GM19452 (cell line): ENCODE measurements around the gene MLH3.
"Not testable (repeated sequence)": the region's sequence is repeated elsewhere in the genome, so short reads cannot be mapped to it uniquely, and the experiment has no call there.

Experiments used
- ATAC-seq: cut with Tn5 transposase; IDR thresholded peaks from one replicate; pipeline ENCODE4 v1.9.1; 2021; ENCODE audit not compliant: unreplicated experiment

Gene MLH3

DNA sequence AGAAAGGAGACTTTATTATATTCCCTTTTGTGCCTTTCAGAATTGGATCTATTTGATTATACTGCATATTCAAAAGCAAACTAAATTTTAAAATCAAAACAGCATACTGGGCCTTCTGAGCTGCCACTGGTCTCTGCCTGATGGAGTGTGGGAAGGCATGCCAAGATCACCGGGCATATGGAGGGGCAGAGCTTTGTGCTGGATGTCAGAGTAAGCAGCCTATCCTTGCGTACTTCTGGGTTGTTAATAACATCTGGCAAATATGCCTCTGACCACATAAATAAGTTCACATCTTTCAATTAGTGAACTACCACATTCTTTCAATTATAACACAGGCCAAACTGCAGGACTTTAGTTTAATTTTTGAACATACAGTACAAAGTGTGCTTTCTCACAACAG is 18.3 kb downstream of the MLH3 start:
- ATAC-seq = no peak

DNA sequence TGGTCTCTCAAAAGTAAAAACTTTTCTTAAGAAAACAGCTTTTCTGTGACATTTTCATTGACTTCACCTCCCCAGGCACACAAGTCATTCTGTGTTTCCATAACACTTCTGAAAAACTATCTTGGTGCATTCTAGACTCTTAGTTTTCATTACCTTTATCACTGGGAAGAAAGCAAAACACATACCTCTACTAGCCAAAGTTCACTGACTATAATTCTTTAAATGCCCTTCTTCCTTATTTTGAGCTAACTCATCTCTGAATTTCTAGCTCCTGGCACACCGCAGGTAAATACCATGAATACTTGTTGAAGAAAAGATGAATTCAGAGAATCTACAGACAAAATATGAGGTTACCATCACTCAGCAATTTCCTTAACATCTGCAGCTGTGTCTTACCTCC is 21.1 kb downstream of the MLH3 start:
- ATAC-seq = no peak

GRCh38 chr14:75025876-75026275 is 25.4 kb downstream of the MLH3 start:
- ATAC-seq = no peak

DNA sequence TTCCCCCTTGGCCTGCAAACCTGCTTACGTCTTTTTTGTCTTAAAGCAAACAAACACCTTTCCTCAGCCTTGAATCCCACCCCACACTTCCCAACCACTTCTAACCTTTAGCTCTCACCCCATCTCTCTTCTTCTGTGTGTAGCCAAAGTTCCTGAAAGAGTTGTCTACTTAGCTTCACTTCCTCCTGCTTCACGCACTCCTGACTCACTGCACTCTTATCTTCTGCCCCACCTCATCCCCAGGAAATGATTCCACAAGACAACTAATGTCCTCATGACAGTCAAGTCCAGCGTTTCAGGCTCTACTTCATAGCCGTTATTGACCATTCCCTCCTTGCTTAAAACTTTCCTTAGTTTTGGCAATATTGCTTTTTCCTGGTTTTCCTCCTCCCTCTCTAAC is 26.2 kb downstream of the MLH3 start:
- no peak for ATAC-seq

DNA sequence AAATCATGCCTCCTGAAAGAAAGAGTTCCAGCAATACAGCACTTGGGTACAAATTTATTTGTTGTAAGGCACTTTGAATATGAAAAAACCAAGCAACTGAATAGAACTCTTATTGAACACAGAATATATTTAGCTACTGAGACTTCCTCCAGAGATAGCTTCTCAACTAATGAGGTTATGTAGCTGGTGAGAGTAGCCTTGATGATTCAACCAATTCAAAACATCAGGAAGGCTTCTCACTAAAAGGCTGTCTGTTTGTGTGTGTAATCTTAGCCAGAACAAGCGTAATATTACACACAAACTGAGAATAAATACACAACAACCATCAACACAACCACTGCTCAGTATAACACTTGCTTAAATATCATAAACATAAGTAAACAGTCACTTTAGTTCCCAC is 28.2 kb downstream of the MLH3 start:
- ATAC-seq = no peak

DNA sequence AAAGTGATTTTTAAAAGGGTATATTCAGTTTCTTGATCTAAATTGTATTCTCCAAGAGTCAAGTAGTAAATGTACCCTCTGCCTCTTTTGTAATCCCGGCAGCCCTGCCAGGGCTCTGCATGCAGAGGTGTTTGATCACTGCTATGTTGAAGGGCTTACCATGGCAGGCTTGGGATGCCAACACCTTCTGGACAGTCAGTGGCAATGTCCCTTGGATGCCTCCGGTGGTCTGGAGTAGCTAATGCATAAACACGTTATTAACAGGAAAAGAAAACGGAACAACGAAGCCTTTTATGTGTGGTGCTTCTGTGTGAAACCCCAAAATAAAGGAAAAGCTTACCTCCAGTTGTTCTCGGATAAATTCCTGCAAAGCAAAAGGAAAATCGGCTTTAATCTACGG is 28.6 kb downstream of the MLH3 start:
- ATAC-seq = no peak

DNA sequence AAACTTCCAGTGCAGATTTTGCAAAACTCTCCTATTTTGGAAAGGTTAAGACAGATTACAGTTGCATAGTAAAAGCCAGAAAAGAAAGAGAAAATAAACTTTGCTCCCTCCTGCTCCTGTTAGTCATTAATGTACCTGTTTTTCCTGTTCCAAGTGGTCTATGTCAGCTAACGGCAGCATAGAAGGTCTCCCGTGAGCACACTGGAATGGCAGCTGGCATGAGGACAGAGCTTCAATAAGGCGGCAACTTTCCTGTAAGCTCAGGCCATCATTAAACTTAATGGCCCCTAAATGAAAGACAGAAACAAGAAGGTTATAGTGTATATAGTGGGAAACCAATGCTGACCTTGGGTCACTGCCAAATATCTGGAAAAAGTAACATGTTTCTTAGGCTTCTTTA is 32.6 kb downstream of the MLH3 start:
- no peak for ATAC-seq

- ATAC-seq = no peak
Measured at GRCh38 chr14:75016815-75017214, 34.5 kb downstream of the MLH3 start.

DNA sequence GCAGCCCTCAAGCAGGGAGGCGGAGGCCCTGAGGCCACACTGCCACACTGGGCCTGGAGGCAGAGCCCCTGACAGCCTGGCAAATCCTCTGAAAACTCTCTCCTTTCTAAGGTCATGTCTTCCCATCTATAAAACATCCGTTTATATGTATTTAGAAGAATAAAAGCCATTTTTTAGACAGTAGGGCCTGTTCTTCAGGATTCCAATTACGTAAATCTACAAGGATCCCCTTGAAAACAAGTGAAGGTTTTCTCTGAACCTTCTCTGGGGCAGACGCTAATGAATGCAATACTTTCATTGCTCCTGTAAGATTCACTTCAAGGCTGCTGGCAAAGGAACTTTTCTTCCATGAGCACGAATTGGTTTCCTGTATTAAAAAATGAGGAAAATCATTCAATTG is 35.8 kb downstream of the MLH3 start:
- no peak for ATAC-seq

- ATAC-seq = no peak
Measured at GRCh38 chr14:75013290-75013689, 38.0 kb downstream of the MLH3 start.

DNA sequence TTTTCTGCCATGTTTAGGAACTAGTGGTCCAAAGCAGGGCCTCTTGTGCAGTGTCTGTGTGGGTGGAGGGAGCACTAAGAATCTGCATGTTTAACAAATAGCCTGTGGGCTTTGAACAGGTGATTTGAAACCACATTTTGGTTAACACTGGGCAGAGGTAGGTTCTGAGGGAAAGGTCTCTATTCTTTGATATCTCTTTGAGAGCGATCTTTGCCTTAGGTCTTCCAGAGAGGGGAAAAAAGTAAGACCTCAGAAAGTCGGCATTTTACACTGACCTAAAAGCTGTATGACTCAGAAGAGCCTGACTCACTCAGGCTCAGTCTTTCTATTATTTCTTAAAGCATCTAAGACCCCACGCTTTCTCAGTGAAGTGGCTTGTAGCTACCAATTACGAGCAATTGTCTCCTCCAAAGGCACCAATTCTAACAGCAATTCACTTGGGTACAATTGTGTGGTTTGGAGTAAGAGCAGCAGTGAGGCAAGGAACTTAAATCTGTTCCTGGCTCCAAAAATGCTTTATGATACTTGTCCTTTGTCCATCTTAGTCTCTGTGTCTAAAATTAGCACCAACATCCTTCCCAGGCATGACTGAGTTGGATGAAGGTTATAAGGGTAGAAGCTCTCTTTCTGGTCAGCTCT is 39.8 kb downstream of the MLH3 start:
- ATAC-seq = no peak

DNA sequence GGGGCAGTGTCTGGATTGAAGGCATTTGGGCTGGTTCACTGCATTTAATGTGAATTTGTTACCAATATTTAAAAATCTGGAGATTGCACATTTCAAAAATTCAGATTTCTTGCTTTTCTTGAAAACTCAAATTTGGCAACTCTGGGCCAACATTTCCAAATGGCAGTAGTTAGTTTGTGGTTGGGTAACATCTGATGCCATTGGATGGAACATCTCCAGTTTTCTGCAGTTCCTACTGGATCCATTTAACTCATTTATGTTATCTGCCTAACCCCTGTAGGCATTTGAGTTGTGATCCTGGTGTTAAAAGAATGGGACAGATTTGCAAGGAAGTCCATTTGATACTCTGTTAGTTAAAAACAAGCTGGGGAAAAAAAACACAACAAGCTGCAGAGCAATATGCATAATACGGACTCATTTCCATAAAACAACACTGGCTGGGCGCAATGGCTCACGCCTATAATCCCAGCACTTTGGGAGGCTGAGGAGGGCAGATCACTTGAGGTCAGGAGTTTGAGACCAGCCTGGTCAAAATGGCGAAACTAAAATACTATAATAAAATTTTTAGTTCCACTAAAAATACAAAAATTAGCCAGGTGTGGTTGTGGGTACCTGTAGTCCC is 40.7 kb downstream of the MLH3 start:
- no peak for ATAC-seq

- ATAC-seq = no peak
Measured at GRCh38 chr14:75009176-75009575, 42.1 kb downstream of the MLH3 start.

DNA sequence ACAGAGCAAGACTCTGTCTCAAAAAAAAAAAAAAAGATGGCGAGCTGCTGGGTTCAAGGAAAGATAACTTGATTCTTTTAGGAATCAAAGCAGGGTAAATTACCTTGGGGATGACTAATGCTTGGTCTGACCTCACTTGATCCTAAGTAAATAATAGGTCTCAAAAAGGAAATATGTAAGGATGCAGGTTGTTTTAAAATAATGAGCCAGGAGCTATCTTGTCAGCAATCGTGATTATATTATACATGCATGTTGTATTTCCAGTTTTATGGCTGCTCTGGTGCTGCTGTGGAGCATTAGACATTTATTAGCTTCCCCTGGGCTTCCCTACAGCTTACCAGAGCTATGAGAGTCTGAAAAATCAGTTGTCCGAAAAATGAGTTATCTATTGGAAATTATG is 45.9 kb downstream of the MLH3 start:
- no peak for ATAC-seq

DNA sequence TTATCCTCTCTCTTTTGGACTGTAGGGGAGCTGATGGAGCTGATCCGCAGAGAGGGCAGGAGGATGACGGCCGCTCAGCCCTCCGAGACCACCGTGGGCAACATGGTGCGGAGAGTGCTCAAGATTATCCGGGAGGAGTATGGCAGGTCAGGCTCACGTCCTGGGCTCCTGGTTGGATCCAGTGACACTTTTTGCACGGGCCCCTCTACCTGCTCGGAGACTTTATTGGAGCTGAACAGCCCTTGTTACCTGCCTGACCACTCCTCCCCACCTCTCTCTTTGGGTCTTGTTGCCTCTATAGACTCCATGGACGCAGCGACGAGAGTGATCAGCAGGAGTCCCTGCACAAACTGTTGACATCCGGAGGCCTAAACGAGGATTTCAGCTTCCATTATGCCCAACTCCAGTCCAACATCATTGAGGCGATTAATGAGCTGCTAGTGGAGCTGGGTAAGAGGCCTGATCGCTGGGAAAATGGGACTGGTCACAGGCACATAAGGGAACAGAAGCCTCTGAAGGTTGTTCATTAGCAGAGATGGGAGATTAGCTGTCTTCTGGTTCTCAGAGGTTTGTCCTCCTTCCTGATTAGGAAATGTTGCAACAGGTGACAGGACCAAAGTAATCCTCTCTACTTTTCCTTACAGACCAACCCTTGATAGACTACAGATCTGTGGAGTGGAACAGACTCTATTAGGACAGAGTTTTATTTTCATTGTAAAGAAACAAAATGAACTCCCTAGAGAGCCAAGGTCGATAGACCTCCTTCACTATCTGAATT is 47.8 kb downstream of the MLH3 start:
- ATAC-seq = no peak

- ATAC-seq = peak; percentile 98
Measured at GRCh38 chr14:75002392-75003249, 48.6 kb downstream of the MLH3 start, which contains the start of gene EIF2B2. TSS of gene EIF2B2 (plus strand) at chr14:75002921. CDS start at chr14:75002991, 70 bp downstream.

- no peak for ATAC-seq
Measured at GRCh38 chr14:75001899-75002298, 49.4 kb downstream of the MLH3 start.

DNA sequence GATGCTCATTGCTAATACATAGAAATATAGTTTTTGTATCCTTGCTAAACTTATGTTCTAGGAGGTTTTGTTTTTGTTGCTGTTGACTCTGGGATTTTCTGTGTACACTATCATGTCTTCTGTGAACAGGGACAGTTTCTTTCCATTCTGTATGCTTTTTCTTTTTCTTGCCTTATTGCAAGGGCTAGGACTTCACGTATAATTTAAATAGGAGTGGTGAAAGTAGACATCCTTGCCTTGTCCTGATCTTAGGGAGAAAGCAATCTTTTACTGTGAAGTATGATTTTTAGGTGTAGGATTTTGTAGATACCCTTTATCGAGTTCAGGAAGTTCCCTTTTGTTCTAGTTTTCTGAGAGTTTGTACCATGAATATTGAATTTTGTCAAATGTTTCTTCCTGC is 50.0 kb downstream of the MLH3 start:
- ATAC-seq = no peak

DNA sequence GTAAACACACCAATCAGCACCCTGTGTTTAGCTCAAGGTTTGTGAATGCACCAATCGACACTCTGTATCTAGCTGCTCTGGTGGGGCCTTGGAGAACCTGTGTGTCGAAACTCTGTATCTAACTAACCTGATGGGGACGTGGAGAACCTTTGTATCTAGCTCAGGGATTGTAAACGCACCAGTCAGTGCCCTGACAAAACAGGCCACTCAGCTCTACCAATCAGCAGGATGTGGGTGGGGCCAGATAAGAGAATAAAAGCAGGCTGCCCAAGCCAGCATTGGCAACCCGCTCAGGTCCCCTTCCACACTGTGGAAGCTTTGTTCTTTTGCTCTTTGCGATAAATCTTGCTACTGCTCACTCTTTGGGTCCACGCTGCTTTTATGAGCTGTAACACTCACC is 55.5 kb downstream of the MLH3 start:
- not testable (repeated sequence) for ATAC-seq

DNA sequence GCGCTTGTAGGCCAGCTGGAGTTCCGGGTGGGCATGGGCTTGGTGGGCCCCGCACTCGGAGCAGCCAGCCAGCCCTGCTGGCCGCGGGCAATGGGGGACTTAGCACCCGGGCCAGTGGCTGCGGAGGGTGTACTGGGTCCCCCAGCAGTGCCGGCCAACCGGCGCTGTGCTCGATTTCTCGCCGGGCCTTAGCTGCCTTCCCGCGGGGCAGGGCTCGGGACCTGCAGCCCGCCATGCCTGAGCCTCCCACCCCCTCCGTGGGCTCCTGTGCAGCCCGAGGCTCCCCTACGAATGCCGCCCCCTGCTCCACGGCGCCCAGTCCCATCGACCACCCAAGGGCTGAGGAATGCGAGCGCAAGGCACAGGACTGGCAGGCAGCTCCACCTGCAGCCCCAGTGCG is 57.1 kb downstream of the MLH3 start:
- ATAC-seq = not testable (repeated sequence)

DNA sequence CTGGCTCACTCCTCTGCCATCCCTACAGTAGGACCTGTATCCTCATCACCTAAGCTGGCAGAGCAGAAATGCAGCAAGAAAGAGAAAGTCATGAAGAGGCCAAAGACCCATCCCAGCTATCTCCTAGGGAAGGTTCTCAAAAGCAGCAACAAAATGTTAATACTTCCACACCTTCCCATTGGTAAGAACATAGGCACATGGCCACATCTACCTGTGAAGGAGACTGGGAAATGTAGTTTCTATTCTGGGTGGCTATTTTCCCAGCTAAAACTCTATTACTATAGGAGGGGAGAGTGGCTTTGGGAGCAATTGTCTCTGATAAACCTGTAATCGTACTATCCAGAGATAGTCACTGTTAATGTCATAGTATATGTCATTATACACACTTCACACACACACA is 62.3 kb downstream of the MLH3 start:
- ATAC-seq = no peak
